Activated gamma-delta T cell (primary cell): Measurements from ENCODE around the gene ABRACL.
"Not testable (repeated sequence)": the region's sequence is repeated elsewhere in the genome, so short reads cannot be mapped to it uniquely, and the experiment has no call there.

Experiments used
- DNase-seq: peaks from one replicate; lab custom pipeline; 2025; lab: John Stamatoyannopoulos, UW

ABRACL gene

DNA sequence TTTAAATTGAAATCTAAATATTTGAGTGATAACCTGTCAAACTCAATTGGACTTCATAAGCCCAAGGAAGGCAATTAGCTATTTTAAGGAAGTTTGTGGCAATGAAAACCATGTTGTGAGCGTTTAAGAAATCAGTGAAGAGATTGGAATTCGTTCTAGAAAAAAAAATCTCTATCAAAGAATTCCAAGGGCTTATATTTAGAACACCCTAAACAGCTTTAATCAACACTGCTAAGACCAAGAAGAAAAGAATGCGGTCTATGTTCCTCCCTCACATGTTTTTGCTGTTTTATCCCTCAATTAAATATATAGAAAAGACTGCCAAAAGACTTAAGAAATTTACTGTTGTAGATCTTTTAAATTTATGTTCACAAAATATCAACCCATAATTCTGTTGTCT lies 16.6 kb upstream of the ABRACL start:
- DNase-seq, result no peak

DNA sequence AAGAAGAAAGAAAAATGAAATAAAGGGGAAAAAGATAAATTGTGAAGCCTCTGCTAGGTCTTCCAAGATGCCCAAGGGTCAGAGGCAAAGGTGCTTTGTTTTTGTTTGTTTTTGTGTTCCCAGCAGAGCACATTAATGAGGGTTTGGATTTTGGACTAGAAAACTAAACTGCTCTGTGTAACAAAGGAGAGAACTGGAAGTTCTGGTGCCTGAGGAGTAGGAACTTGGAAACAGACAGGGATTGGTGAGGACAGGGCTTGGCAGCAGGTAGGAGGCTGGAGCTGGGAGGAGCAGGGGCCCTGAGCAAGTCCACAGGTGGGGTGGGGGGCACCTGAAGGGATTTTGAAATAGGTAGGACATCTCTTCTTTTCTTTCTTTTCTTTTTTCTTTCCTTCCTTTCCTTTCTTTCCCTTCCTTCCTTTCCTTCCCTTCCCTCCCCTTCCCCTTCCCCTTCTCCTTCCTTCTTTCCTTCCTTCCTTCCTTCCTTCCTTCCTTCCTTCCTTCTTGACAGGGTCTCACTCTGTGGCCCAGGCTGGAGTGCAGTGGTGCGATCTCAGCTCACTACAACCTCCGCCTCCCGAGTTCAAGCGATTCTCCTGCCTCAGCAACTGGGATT lies 15.3 kb upstream of the ABRACL start:
- DNase-seq, result no peak

DNA sequence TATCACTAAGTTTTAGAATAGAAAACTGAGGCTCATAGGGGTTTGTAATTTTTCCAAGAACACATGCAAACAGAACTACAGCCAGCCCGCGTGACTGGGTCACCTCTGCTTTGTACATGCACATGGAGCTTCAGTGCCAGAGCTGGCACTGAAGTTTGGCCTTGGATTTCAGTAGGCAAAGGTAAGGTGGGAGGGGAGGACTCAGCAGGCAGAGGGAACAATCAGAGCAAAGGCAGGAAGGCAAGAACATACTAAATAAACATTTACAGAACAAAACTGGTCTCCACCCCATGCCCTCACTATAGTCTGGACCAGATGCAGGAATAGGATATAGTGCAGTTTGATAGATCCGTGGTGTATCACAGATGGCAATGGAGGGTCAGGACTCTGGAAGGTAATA lies 13.6 kb upstream of the ABRACL start:
- no peak for DNase-seq

DNA sequence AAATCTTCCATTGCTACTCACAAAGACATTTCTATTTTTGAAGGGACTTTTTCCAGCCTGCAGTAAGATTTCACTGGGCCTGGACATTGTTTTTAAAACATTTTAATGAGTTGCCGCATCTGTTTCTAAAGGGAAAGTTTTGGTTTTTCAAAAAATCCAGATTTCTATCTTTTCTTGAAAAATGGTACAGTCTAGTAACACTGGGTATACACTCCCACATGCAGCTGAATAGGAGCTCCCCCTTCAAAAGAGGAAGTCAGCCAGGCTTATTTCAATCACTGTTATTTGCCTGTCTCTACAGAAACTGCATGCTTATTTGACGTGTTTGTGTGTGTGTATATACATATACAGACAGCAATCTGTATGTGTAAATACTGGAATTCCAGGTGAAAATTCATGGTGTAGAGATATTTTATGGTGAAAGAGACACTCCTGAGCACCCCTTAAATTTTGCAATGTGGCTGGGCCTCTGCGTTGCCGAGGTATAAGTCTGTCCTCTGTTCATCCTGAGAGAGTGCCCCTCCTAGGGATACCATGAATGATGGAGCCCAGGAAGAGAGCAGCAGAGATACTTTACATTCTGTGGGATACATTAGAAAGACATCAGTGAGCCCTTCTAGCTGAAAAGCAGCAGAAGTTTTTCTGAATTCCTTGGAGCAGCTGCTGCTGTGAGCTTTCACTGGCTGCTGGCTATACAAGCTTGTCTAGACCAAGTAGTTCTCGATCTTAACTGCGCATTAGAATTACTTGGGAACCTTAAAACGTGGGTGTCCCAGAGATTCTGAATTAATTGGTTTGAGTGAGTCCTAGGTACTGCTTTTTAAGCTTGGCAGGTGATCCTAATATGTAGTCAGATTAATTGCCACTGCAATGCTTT lies 12.0 kb upstream of the ABRACL start:
- DNase-seq, result no peak

DNA sequence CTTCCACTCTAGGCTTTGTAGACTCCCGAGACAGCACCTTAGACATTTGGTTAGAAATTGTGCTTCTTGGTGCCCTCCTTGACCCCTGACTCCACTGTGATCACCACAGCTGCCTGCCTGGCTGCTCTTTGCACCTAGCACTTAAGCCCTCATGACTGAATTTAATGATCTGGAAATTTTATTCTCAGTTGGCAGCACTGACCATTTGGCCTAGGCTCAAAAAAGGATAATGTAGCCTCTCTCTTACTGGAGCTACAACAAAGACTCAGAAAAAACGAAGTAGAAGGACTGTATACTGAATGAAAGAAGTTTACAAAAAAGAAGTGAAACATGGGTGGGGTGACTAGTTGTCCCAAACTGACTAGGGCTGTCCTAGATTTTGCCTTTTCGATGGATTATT lies 11.3 kb upstream of the ABRACL start:
- DNase-seq, result no peak

DNA sequence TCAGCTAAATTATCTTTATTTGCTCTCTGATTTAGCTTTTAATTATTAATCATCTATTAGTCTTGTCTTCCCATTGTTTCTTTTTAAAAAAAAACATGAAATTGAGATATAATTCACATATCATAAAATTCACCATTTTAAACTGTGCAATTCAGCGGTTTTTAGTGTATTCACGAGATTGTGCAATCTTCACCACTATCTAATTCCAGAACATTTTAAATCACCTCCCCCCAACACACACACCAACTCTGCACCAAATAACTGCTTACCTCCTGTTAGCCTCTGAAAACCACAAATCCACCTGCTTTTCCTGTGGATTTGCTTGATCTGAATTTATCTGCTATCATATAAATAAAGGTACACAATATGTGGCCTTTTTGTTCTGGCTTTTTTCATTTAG lies 8.8 kb upstream of the ABRACL start:
- no peak for DNase-seq

DNA sequence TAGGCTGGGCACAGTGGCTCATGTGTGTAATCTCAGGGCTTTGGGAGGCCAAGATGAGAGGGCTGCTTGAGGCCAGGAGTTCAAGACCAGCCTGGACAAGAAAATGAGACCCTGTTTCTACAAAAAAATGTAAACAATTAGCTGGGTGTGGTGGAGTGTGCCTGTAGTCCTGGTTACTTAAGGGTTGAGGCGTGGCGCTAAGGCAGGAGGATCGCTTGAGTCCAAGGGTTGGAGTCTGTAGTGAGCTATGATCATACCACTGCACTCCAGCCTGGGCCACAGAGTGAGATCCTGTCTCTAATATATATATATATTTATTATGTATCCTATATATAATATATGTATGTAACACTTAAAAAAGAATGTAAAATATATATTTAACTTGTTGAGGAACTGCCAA lies 7.9 kb upstream of the ABRACL start:
- no peak for DNase-seq

DNA sequence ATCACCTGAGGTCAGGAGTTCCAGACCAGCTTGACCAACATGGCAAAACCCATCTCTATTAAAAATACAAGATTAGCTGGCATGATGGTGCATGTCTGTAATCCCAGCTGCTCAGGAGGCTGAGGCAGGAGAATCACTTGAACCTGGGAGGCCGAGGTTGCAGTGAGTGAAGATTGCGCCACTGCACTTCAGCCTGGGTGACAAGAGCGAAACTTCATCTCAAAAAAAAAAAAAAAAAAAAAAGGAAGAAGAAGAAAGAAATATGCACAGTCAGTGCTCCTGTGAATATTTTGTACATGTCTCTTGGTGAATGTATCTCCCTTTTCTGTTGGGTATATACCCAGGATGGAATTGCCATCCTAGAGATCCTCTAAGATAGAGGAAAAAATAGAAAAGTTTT lies 3.1 kb upstream of the ABRACL start:
- DNase-seq, result not testable (repeated sequence)

DNA sequence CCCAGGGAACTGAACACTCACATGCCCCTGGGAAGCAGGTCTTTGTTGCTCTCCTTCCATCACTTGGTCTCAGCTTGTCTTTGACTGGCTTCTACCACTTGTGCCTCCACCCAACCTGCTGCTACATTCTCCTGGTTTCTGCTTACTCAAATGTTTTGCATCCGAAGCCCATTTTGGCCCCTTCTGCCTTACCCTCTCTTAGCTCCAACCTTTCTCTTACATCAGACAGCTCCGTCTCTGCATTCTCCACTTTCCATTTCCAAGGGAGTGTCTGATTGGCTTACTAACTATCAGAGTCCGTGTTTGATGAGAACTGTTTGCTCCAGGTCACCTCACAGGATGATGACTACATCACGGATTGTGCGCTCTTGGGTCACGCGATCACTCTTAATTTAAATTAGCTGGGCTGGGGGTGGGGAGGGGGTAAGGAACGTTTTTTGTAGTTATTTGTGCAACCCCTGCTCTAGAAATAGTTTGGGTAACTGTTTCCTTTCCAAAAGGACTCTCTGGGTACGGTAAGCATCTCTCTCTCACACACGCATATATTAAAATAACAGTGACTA lies 844 bp upstream of the ABRACL start:
- DNase-seq, result no peak

DNA sequence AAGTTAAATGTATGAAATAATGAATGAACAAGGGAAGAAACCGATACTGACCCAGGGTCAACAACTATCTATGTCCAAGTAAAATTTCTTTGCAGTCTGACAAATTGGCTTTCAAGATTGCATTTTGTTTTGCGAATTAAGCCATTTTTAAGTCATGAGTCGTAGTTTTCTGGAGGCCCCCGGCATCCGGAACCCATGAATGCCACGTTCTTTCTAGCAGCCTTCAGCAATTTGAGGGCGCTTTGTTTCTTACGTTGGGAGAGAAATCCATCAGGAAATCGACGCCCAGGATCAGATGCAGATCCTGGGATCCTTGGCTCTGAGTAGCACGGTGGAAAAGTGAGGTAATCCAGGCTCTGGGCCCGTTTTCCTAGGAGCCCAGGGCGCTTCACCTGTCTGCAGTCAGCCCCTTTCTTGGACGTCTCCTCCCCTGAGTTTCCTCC lies 309 bp upstream of the ABRACL start:
- no peak for DNase-seq

DNA sequence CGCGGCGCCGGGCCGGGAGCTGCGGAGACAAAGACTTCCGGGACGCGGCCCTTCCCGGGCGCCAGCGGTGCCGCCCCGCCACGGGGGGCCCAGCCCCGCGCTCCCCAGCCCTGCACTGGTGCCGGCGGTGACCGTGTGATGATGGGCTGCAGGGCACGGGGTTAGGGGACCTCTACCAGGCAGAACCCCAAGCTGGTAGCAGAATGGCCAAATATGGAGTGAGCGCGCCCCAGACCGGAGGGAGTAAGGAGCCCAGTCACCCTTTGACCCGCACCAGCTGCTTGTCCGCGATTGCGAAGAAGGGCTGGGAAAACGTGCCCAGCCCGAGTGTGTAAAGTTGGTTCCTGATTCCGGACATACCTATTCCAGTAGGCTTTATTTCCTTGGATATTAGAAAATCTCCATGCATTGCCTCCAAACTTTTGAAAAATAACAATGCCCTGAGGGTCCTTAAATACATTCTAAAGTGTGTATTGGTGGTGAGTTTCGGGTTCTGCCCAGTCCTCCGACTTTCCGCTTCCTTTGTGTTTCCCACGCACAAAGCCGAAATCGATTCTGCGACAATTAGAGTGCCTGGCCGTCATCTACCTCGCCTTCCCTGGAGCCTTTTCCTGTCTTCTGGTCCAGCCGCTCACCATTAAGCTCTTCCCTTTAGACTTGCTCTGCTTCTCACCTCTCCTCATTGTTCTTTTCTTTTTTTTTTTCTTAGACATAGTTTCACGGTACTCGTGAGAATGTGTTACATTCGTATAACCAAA lies 1.1 kb downstream of the ABRACL start:
- DNase-seq, result no peak

DNA sequence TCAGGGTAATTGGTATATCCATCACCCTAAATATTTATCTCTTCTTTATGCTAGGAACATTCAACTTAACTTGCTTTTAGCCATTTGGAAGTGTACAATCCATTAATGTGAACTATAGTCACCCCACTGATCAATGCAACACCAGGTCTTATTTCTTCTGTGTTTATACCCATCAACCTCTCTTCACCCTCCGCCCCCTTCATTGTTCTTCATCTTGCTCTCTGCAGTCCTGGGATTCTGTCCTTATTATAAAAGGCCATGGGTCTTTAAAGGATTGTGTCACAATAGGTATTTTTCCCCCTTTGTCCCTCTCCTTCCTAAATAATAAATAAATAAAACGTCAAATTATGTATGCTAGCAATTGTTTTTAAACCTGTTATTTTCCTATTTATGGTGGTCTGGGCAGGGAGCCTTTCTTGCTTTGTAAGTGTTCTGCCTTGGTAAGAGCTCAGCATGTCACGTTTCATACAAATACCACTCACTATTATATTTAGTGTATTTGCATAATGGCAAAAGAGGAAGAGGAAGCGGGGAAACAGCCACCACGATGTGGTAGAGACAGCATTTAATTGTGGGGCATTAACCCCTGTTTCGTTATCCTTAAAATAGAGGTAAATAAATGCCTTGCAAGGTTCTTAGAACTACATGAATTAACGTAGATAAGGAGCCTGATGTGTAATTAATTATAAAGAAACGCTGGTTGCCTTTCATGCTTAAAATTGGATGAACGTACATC lies 1.9 kb downstream of the ABRACL start:
- DNase-seq, result no peak

DNA sequence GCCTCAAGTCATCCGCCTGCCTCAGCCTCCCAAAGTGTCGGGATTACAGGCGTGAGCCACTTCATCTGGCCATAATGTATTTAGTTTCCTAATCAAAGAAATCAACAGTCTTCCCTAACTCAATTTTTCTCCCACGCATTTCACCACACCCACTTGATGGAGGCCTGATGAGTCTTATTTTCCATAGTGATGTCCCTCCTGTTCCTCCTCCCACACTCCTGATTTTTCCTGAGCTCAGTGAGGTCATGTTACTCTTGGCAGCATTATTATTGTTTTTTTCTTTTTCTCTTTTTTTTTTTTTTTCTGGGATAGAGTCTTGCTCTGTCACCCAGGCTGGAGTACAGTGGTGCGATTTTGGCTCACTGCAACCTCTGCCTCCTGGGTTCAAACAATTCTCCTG lies 8.9 kb downstream of the ABRACL start:
- no peak for DNase-seq

DNA sequence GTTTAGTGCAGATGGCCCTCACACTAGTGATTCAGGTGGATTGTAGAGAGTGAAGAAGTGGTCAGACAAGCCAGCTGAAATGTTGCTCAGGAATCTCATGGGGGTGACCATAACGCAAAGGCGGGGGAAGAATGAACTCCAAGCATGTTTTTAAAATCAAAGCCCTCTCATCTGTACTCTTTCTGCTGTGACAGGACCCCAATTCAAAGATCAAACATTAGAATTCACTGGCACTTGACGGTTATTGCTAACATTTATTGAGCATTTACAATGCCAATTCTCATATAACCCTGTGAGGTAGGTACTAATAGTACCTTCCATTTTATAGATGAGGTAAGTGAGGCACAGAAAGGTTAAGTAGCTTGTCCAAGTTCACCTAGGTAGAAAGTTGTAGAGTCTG lies 15.7 kb downstream of the ABRACL start:
- no peak for DNase-seq

DNA sequence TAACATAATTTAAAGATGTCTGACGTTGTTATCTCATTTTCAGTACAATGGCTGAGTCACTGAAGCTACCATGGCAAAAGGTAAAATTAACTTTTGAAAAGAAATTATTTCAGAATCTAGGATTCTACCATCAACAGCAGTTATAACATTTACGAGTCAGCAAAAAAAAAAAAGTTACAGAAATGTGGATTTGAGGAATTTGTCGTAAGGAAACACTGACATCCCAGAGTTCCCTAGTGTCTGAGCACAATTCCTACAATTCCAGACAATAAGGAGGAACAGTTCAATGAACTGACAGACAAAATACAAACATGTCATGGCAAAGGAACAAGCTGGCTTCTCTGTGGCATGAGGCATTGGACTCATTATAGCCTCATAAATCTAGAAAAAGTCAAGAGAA lies 19.1 kb downstream of the ABRACL start:
- no peak for DNase-seq

DNA sequence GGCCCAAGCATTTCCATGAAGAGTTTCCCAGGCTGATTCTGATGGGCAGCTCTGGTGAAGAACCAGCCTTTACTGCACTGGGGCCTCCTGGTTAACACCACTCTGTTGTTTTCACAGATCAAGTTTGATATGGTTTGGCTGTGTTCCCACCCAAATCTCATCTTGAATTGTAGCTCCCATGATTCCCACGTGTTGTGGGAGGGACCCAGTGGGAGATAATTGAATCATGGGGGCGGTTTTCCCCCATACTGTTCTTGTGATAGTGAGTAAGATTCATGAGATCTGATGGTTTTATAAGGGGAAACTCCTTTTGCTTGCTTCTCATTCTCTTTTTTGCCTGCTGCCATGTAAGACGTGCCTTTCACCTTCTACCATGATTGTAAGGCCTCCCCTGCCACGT lies 20.4 kb downstream of the ABRACL start:
- not testable (repeated sequence) for DNase-seq

DNA sequence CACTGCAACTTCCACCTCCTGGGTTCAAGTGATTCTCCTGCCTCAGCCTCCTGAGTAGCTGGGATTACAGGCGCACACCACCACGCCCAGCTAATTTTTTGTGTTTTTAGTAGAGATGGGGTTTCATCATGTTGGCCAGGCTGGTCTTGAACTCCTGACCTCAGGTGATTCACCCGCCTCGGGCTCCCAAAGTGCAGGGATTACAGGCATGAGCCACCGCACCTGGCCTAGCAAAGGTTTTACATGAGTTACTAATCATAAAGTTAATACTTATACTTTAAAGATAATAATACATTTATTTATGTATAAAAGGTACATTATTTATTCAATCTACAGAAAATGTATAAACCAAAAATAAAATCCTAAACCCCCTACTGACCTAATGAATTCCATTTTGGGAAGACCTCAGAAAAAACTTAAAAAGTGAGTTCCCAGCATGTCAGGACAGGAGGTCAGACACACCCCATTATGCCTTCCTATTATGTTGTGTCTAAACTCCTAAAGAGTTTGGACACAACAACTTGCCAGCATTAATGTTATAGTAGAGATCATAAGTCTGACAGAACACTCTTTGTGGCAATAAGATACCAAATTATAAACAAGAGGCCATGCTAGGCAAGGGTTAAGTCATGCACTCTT lies 21.7 kb downstream of the ABRACL start:
- not testable (repeated sequence) for DNase-seq

DNA sequence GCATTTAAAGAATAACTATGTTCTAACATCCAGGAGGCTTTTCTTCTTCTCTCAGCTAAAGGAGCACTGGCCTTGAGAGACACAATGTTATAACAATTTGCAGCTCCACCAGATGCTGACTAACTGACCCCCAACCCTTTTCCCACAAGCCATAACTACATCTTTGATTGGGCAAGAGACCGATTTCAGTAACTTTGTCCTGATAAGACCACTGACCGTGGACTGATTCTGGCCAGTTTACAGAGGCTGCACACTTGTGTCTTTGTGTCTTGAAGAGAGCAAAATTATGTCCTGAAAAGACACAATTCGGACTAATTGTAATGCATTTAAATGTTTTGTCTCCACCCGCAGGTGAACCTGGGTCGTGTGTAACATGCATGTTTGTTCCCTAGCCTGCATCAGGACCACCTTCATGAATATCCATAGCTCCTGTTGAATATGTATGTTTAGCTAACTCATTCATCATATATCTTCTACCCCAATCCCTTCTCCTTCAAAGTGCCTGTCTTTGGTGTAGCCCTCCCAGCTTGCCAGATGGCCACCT lies 22.3 kb downstream of the ABRACL start:
- DNase-seq, result no peak

DNA sequence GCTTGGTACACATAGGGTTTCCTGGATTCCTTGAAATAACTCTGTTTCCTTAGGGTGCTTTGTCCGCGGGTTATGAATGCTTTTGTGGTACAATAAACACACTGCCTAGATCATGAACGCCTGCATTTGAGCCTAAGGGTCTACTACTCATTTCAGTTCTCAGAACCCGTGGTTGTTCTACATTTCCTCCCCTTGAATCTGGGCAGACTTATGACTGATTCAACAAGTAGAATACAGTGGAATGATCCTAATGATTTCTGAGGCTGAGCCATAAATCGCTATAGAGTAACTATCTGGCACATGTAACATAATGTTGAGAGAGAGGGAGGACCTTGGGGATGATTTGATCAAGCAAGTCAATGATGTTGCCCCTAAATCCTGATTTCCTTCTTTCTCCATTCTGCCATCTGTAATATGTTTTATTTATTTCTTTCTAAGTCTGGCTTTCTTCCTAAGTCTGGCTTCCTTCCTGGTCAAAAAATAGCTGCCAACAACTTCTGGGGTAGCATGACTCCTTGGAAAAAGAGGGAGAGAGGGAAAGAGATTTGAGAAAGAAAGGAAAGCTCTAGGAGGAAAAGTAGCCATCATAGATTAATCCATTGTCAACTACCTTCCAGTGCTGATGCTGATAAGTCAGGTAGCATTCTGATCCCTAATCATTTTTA lies 23.0 kb downstream of the ABRACL start:
- DNase-seq, result no peak

DNA sequence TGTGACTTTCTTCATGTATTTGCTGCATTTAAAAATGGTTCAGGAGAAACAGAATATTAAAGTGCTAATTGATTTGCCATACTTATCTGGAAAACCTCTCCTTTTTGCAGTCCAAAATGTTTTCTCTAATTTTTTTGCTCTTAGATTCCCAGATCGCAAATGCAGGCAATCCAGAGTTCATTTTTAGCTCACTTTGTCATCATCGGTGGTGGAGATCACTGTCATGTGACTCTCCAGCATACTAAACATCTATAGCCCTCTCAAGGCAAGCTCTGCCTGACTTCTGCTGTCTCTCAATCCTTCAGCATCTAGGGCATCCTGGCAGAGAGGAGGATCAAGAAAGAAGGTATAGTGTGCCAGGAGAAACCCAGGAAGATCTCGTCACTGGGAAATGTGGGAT lies 24.8 kb downstream of the ABRACL start:
- DNase-seq, result no peak
